GM21825 (cell line): ENCODE measurements around the gene CC2D1A.

Experiments
- ATAC-seq: cut with Tn5 transposase; IDR thresholded peaks from one replicate; pipeline ENCODE4 v1.9.1; 2021; ENCODE audit warnings: mild to moderate bottlenecking, moderate library complexity; ENCODE audit not compliant: unreplicated experiment

Gene CC2D1A

GRCh38 chr19:13932911-13933393 lies 27.0 kb downstream of the CC2D1A start:
- ATAC-seq: no peak

- ATAC-seq: no peak
Measured at GRCh38 chr19:13934785-13935109, 28.7 kb downstream of the CC2D1A start.

DNA sequence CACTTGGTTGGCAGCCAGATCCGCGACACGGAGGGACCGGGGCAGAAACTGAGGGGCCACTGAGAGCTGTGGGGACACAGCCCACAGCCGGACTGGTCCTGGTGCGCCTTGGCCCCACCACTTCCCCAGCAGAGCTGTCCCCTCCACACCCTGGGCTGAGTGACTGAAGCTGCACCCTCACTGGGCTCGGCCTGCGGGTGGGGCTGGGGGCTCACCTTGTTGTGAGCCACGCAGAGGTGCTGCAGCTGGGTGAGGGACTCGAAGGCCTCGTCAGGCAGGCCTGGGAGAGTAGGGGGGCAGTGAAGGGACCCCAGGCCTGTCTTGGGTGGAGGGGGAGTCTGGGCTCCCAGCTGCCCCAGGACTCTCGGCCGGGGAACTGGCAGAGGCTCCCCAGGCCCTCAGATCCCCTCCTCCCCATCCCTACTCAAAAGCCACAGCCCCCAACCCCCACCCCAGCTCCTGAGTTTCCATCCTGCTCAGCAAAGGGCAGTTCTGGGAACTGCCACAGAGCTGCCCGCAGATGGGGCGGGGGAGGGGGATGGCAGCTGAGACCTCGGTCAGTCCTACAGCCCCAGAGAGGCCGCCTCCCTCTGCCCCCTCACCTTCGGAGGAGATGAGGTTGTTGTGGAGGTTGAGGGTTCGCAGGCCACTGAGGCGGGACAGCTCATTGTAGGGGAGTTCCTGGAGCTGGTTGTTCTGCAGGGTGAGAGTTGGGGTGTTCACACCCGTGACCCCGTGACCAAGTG lies 29.9 kb downstream of the CC2D1A start:
- ATAC-seq: no peak

- no peak for ATAC-seq
Measured at GRCh38 chr19:13937479-13938300, 31.7 kb downstream of the CC2D1A start.

DNA sequence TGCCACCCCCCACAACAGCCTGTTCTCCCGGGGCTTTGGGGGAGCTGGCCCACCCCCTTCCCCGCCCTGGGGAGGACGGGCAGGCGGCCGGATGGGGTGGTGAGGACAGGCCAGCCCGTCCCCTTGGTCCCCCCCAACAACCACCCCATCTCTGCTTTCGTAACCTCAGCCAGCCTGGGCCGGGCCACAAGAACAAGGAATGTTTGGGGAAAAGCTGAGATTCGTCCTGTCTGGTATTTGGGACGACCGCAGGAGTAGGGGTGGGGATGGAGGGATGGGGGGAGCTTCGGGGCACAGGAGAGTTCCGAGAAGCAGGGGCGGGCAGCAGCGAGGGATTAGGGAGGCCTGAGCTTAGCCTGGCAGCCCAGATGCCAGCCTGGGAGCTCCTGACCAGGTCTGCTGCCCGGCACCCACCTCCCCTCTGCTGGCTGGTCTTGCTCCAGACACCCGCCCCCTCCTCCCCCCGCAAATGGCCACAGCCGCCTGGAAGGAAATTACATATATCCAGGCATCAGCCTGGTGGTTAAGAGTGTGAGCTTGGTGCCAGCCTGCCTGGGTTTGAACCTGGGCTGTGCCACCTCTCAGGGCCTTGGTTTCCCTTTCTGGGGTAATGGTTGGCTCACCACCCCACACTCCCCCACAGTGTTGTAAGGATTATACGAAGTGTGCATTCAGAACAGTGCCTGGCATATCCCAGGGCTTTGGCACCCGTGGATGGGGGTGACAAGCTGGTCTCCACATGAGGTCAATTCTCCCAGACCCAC lies 32.5 kb downstream of the CC2D1A start, which contains the start of gene PODNL1:
Gene PODNL1 (minus strand): TSS at position 117 of the 764 bp plus-strand sequence. CDS start 236 bp downstream, outside the sequence.
- no peak for ATAC-seq

DNA sequence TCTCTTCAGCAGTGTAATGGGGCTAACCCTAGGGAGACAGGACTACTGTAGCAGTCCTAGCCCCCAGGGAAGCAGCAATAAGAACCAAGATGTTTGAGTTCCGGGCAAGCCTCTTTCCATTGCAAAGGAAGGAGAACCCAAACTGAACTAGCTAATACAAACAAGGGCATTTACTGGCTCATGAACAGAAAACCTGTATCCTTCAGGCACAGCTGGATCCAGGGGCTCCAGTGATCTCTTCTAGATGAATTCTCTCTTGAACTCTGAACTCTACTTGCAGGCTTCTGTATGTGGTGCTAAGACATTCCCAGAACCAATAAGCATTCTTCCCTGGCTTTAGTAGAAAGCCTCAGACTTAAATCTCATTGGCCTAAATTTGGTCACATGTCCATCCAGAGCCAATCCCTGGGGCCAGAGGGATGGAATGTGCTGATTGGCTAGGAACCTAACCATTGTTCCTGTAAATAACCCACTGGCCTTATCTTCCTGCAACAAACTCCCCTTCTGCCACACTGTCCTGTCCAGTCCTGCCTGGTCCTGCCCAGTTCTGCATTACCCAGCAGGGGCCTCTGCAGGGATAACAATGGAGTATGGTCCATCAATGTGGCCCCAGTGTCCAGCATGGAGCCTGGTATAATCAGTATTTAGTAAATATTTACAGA lies 36.2 kb downstream of the CC2D1A start:
- no peak for ATAC-seq

GRCh38 chr19:13946414-13946813 lies 40.4 kb downstream of the CC2D1A start:
- ATAC-seq: no peak

- ATAC-seq: no peak
Measured at GRCh38 chr19:13951043-13951442, 45.0 kb downstream of the CC2D1A start.

DNA sequence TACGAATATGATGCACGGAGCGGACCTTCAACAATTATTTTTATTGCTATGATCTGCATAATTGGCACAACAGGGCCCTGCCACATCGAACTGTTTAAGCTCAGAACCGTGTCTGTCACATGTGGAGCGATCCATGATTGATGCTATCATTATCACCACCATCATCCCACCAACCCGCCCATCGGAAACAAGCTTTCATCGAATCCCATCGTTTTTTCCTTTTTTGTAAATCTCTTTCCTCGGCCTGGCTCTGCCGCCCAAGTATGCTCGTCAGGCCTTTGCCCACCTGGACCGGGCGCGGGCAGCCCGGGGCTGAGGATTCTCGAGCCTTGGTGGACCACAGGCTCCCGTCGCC lies 45.8 kb downstream of the CC2D1A start:
- no peak for ATAC-seq

GRCh38 chr19:13952154-13952930 lies 46.3 kb downstream of the CC2D1A start, which contains the start of gene DCAF15:
Gene DCAF15 (plus strand): TSS chr19:13952509. CDS start chr19:13952513, 4 bp downstream.
- ATAC-seq: peak; percentile 95

DNA sequence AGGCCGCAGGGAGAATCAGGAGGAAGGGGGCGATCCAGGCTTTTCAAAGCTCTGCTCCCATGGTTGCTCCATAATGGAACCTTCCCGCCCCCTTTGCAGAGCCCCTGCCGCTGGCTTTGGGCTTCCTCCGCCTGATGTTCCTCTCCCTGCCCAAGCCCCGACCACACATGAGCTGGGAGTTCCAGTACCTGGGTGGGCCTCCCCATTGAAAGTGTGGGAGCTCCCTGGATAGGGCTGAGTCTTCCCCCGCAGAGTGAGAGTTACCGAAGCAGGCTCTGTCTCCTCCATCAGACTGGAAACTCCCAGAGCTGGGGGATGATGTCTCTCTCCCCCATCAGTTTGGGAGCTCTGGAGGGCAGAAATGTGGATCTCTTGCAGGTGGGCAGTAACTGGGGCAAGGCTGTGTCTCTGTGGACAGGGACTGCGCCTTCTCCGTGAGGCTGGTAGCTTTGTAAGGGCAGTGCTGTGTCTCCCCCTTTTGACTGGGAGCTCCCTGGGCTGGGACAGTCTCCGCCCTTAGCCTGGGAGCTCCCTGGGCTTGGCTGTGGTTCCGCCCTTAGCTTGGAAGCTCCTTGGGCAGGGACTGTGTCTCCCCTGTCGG lies 47.0 kb downstream of the CC2D1A start:
- ATAC-seq: no peak

DNA sequence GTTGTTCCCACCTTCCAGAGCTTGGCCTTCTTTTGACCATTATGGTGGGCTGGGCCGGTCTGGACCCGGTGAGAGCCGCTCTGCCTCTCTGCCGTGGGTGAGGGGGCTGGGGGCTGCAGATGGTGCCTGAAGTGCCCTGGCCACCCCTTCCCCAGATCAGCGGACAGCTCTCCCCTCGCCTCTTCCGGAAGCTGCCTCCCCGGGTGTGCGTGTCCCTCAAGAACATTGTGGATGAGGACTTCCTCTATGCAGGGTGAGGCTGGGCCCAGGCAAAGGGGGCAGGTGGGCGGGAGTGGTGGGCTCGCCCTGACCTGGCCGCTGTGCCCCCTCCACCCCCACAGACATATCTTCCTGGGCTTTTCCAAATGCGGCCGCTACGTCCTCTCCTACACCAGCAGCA lies 48.2 kb downstream of the CC2D1A start:
- ATAC-seq: no peak

DNA sequence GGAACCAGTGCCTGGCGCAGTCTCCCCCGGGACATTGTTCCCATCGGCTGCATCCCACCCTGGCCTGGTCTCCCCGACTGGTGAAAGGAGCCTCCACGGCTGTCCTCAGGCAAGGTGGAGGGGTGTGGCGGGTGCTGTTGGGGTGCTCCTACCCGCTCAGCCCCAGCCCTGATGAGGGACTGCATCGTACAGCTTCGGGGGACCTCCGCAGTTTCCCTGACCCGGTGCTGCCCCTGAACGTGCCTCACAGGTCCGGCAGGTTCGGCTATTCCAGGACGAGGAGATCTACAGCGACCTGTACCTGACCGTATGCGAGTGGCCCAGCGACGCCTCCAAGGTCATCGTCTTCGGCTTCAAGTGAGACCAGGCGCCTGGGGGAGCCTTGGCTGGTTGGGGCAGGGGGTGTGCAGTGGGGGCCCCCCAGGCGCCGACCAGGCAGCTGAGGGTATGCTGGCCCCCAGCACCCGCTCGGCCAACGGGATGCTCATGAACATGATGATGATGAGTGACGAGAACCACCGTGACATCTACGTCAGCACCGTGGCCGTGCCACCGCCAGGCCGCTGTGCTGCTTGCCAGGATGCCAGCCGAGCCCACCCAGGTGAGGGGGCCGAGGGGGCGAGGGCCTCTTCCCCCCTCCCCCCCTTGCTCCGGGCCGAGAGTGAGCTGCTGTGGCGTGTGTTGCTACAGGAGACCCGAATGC lies 49.8 kb downstream of the CC2D1A start:
- ATAC-seq: no peak

GRCh38 chr19:13956365-13956744 lies 50.4 kb downstream of the CC2D1A start:
- no peak for ATAC-seq

GRCh38 chr19:13957051-13957450 lies 51.0 kb downstream of the CC2D1A start:
- ATAC-seq: no peak

DNA sequence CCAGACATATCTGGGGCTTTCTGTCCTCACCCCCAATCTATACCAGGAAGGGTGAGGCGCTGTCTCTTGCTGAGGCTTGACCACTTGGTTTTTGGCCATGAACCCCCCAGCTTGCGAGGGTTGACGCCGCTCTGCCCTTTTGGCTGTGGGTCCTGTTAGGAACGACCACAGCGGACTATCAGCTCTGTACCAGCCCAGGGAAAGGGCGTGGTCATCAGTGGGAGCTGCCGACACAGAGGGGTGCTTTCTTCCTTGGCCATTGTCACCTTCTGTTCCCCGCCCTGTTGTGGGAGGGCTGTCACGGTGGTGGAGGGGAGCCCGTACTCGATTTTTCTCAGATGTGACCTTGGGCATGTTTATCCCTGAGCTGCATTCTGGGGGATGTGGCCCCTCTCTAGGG lies 52.0 kb downstream of the CC2D1A start:
- ATAC-seq: no peak

DNA sequence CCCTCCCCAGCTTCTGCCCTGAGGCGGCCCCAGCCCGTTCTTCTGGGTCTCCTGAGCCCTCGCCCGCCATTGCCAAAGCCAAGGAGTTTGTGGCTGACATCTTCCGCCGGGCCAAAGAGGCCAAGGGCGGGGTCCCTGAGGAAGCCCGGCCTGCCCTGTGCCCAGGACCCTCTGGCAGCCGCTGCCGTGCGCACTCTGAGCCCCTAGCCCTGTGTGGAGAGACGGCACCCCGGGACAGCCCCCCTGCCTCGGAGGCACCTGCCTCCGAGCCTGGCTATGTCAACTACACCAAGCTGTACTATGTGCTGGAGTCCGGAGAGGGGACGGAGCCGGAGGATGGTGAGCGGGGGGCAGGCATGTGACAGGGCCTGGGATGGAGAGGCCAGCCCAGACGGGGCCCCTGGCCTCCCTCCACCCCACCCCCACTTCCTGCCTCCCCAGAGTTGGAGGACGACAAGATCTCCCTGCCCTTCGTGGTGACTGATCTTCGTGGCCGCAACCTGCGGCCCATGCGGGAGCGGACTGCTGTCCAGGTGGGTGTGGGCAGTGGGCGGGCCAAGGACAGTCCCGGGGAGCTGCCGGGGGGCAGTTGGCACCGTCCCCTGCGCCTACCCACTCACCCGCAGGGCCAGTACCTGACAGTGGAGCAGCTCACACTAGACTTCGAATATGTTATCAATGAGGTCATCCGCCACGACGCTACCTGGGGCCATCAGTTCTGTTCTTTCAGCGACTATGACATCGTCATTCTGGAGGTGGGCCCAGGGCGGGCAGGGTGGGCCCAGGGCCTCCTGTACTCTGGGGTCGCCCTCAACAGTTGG lies 53.4 kb downstream of the CC2D1A start:
- ATAC-seq: no peak
